B cell (primary cell): ENCODE data around the gene CNMD. TPM values are rescaled to one million over a fixed set of nuclear protein-coding genes. Genes with fewer than 3 reads are reported as not detected.

Experiments used
- ATAC-seq: fragments of 200-7000 bp; cut with Tn5 transposase; one replicate; pipeline ENCODE4 v1.10.0; 2021; ENCODE audit warnings: low read depth, mild to moderate bottlenecking, moderate number of reproducible peaks, moderate library complexity
- CTCF ChIA-PET: fragments of 350-600 bp; sonication (Branson Sonifier 250); formaldehyde crosslinking; loops from one replicate; lab custom pipeline; 2021; ENCODE audit warnings: antibody characterized with exemption, inconsistent platforms; lab: Charles Lee
- POLR2A ChIA-PET: fragments of 350-600 bp; sonication (Branson Sonifier 250); formaldehyde crosslinking; loops from one replicate; lab custom pipeline; 2021; ENCODE audit warnings: antibody characterized with exemption; lab: Charles Lee
- DNase-seq: peaks from one replicate; pipeline ENCODE4 v3.0.0; 2013
- H2AFZ ChIP-seq: 2 replicates; pipeline ENCODE4 v1.6.1; 2012; ENCODE audit warnings: mild to moderate bottlenecking, low read depth, low read length; ENCODE audit not compliant: insufficient read depth, poor library complexity, severe bottlenecking
- H3K27ac ChIP-seq, 2 donors: 1 replicate in 1 of 2; 2 replicates in 1 of 2; pipeline ENCODE4 v1.5.1; 2012 to 2013; ENCODE audit warnings: low read length in 2 of 2, mild to moderate bottlenecking in 2 of 2, moderate library complexity in 1 of 2
- H3K27me3 ChIP-seq, 4 experiments: fragments of 200-600 bp in 1 of 4; sonication (generic) in 1 of 4; replicated peaks in 1 of 4; 1 replicate in 2 of 4; 2 replicates in 2 of 4; pipeline versions ENCODE4 v1.6.1 to v1.7.0; 2013 to 2016; ENCODE audit warnings: low read length in 3 of 4, mild to moderate bottlenecking in 2 of 4, mixed read lengths in 1 of 4, moderate library complexity in 1 of 4; ENCODE audit not compliant: insufficient read depth in 4 of 4, control insufficient read depth in 3 of 4; ENCODE audit errors: control extremely low read depth in 1 of 4
- H3K36me3 ChIP-seq, 2 experiments: replicated peaks in 1 of 2; 1 replicate in 1 of 2; 2 replicates in 1 of 2; pipeline versions ENCODE4 v1.6.1 to v1.7.1; 2013; ENCODE audit warnings: low read length in 1 of 2; ENCODE audit not compliant: insufficient read depth in 2 of 2, control insufficient read depth in 1 of 2; ENCODE audit errors: control extremely low read depth in 1 of 2, extremely low read depth in 1 of 2
- H3K4me1 ChIP-seq, 2 donors: fragments of 200-600 bp in 1 of 2; sonication (generic) in 1 of 2; 1 replicate in 1 of 2; 2 replicates in 1 of 2; pipeline versions ENCODE4 v1.5.1 to v1.6.1; 2013 to 2017; ENCODE audit warnings: low read length in 2 of 2; ENCODE audit not compliant: control insufficient read depth in 2 of 2, insufficient read depth in 2 of 2
- H3K4me2 ChIP-seq: replicated peaks from 2 replicates; pipeline ENCODE3; 2012; ENCODE audit warnings: mild to moderate bottlenecking, low read depth, low read length; ENCODE audit not compliant: poor library complexity, severe bottlenecking
- H3K4me3 ChIP-seq, 5 experiments: fragments of 200-600 bp in 1 of 5; sonication (generic) in 1 of 5; 1 replicate in 3 of 5; 2 replicates in 2 of 5; pipeline versions ENCODE4 v1.5.1 to v1.7.0; 2011 to 2016; ENCODE audit warnings: low read length in 4 of 5, mild to moderate bottlenecking in 4 of 5, low read depth in 2 of 5, control low read depth in 1 of 5, moderate library complexity in 1 of 5; ENCODE audit not compliant: insufficient read depth in 1 of 5; ENCODE audit errors: control extremely low read depth in 1 of 5, extremely low read depth in 1 of 5
- H3K79me2 ChIP-seq: fragments of 200-600 bp; sonication (generic); one replicate; pipeline ENCODE4 v1.6.0; 2016; ENCODE audit warnings: low read length; ENCODE audit not compliant: control insufficient read depth, insufficient read depth
- H3K9ac ChIP-seq: fragments of 200-600 bp; sonication (generic); 2 replicates; pipeline ENCODE4 v1.6.1; 2017; ENCODE audit warnings: mild to moderate bottlenecking, low read length, moderate library complexity
- H3K9me3 ChIP-seq, 3 donors: one replicate each; pipeline versions ENCODE4 v1.6.1 to v1.7.1; 2013; ENCODE audit warnings: low read length in 2 of 3; ENCODE audit not compliant: control insufficient read depth in 2 of 3, insufficient read depth in 1 of 3; ENCODE audit errors: control extremely low read depth in 1 of 3
- H4K20me1 ChIP-seq: 2 replicates; pipeline ENCODE4 v1.6.0; 2012; ENCODE audit warnings: mild to moderate bottlenecking, low read length; ENCODE audit not compliant: insufficient read depth, control insufficient read depth, poor library complexity, severe bottlenecking
- H3K27ac Mint-ChIP-seq: one replicate; pipeline ENCODE4 v1.8.0; 2021; ENCODE audit warnings: mixed read lengths
- H3K27me3 Mint-ChIP-seq: one replicate; pipeline ENCODE4 v1.8.0; 2021; ENCODE audit warnings: mixed read lengths
- H3K4me1 Mint-ChIP-seq: one replicate; pipeline ENCODE4 v1.8.0; 2021; ENCODE audit warnings: mixed read lengths
- H3K4me3 Mint-ChIP-seq: one replicate; pipeline ENCODE4 v1.8.0; 2021; ENCODE audit warnings: mixed read lengths
- H3K9me3 Mint-ChIP-seq: one replicate; pipeline ENCODE4 v1.8.0; 2022; ENCODE audit warnings: mixed read lengths; ENCODE audit not compliant: insufficient read depth
- CTCF ChIP-seq: fragments of 200-600 bp; IDR thresholded peaks from one replicate; pipeline ENCODE4 v1.8.0; 2022; ENCODE audit warnings: antibody characterized with exemption, mild to moderate bottlenecking
- EZH2 ChIP-seq: IDR thresholded peaks from 2 replicates; pipeline ENCODE4 v1.6.1; 2012; ENCODE audit warnings: borderline replicate concordance, low read depth, mild to moderate bottlenecking, moderate library complexity, low read length; ENCODE audit not compliant: insufficient read depth, poor library complexity, severe bottlenecking
- WGBS: methylation state at CpG from one replicate; pipeline ENCODE4 v1.1.5; 2013; ENCODE audit warnings: missing lambda C conversion rate; ENCODE audit not compliant: insufficient coverage; 5-methylcytosine and 5-hydroxymethylcytosine counted together
- intact Hi-C: fragments of 100-400 bp; cut with micrococcal nuclease; formaldehyde crosslinking; loops from one replicate; pipeline ENCODE4 v1.10.0; 2022
- polyA plus RNA-seq: library from polyadenylated mRNA; depleted of rRNA; stranded (reverse); fragments of >200 nt; gene quantifications from 2 replicates; pipeline ENCODE4 v1.2.3, GENCODE V29; 2012
- total RNA-seq, 2 donors: library from RNA; stranded (reverse); fragments of 120-200 nt in 1 of 2; gene quantifications; 1 replicate in 1 of 2; 2 replicates in 1 of 2; pipeline versions ENCODE4 v1.2.3 to v1.2.4, GENCODE V29; 2013 to 2022

Gene CNMD
- total and polyA plus RNA-seq, 2 donors (not counting 1 experiment from before 2014, with no cell fraction given) = not detected

GRCh38 chr13:52749419-52749818, 9.8 kb upstream of the CNMD start:
- no peaks in the 10 kb centered on the region for H3K9me3 ChIP-seq
- H3K9ac ChIP-seq = no peak overlapping the region
- no peak for TF ChIP-seq CTCF
- no peak for TF ChIP-seq EZH2
- H3K27me3 ChIP-seq = peaks cover 0 to 4% (median 0%) of the 10 kb centered on the region in 4 experiments
- H3K79me2 ChIP-seq = no peaks in the 10 kb centered on the region
- H3K4me1 Mint-ChIP-seq = no peaks in the 10 kb centered on the region
- H3K4me3 Mint-ChIP-seq = no peak overlapping the region
- H3K27me3 Mint-ChIP-seq = peaks cover 30% of the 10 kb centered on the region
- H4K20me1 ChIP-seq = no peaks in the 10 kb centered on the region
- H3K4me2 ChIP-seq = no peak overlapping the region
- CTCF ChIA-PET = no interaction called here
- no peak overlapping the region for H3K4me3 ChIP-seq
- H2AFZ ChIP-seq = no peak overlapping the region
- H3K9me3 Mint-ChIP-seq = no peaks in the 10 kb centered on the region
- no peak overlapping the region for H3K27ac Mint-ChIP-seq
- H3K4me1 ChIP-seq = no peaks in the 10 kb centered on the region
- no peaks in the 10 kb centered on the region for H3K36me3 ChIP-seq
- no peak overlapping the region for H3K27ac ChIP-seq
- intact Hi-C loops = no loop called here
- ATAC-seq = no peak
- POLR2A ChIA-PET = no interaction called here
- DNase-seq = no peak
- no CpG with 5 or more reads among the region's 5 CpGs for WGBS

GRCh38 chr13:52746141-52746540, 6.5 kb upstream of the CNMD start:
- H3K4me3 Mint-ChIP-seq = no peak overlapping the region
- H3K27me3 Mint-ChIP-seq = peaks cover 44% of the 10 kb centered on the region

More at GRCh38 chr13:52746141-52746540, 6.5 kb upstream of the CNMD start:
- no peak for DNase-seq
- Histone ChIP-seq H3K9ac (no peak overlapping the region), H3K27me3 (peaks cover 0 to 6% (median 3%) of the 10 kb centered on the region in 4 experiments), H3K9me3 (peaks cover 0 to 6% (median 0%) of the 10 kb centered on the region in 3 donors), H3K27ac (no peak overlapping the region), H4K20me1 (no peaks in the 10 kb centered on the region), H3K4me1 (no peaks in the 10 kb centered on the region), H3K79me2 (no peaks in the 10 kb centered on the region), H3K4me2 (no peak overlapping the region), H2AFZ (no peak overlapping the region), H3K4me3 (no peak overlapping the region), H3K36me3 (no peaks in the 10 kb centered on the region)
- ATAC-seq = no peak
- 78% methylated on average over 1 of the region's 3 CpGs for WGBS
- TF ChIP-seq CTCF = no peak
- no peak for TF ChIP-seq EZH2
- intact Hi-C loops = no loop called here
- ChIA-PET POLR2A (no interaction called here), CTCF (no interaction called here)
- H3K27ac Mint-ChIP-seq = no peak overlapping the region
- H3K9me3 Mint-ChIP-seq = no peaks in the 10 kb centered on the region
- H3K4me1 Mint-ChIP-seq = no peaks in the 10 kb centered on the region
